Activated CD8-positive, alpha-beta T cell treated with anti-CD3 and anti-CD28 coated beads, Interleukin-2, amount 10 ng/mL, durations not matched to agents 7 days and 5 days (primary cell): ENCODE data around the gene ENPP7. TPM values are rescaled to one million over a fixed set of nuclear protein-coding genes. Genes with fewer than 3 reads are reported as not detected.

Source experiments
- microRNA-seq: library from miRNA; unstranded; fragments of <30 nt; microRNA quantifications from one replicate; pipeline ENCODE4 v1.2.0, GENCODE V29; 2022
- total RNA-seq, 2 experiments: library from RNA; stranded (reverse); gene quantifications; one replicate each; pipeline ENCODE4 v1.2.3, GENCODE V29; 2021

The ENPP7 gene
- total RNA-seq, 2 experiments from 2014 or later: 0.13 TPM; not detected in 1

Small RNA genes within 50 kb of the gene (microRNA-seq; reads per million reads assigned to microRNA genes)
- 3.4 reads per million for gene MIR4739

Other genes starting within 250 kb of the ENPP7 start
- not detected for gene RBFOX3, start 119.9 kb upstream of the ENPP7 start, total RNA-seq
- gene CBX2, start 47.2 kb downstream of the ENPP7 start, total RNA-seq: 10 to 100 TPM; 16.2 to 16.5 TPM
- 1 to 10 TPM; 8.6 to 9.4 TPM for gene CBX8, start 66.1 kb downstream of the ENPP7 start, total RNA-seq
- gene CBX4, start 108.5 kb downstream of the ENPP7 start, total RNA-seq: 10 to 100 TPM; 50.3 to 57.2 TPM